ENCODE results near the gene GSE1. TPM values are rescaled to one million over a fixed set of nuclear protein-coding genes. Genes with fewer than 3 reads are reported as not detected.

The GSE1 gene
- total RNA-seq, 1 experiment from 2014 or later = 90.2 TPM

- Histone ChIP-seq H3K27me3 (ENCODE audit: insufficient read depth, low read length) (no peaks in the 10 kb centered on the region), H4K20me1 (ENCODE audit: insufficient read depth) (peaks cover 3% of the 10 kb centered on the region; the same call in 1 of the 2 replicates), H3K9me2 (ENCODE audit: insufficient read depth) (no peaks in the 10 kb centered on the region), H3K4me3 (replicated peaks in 1 of 2; ENCODE audit: low read depth in 1 of 2, low read length in 2 of 2) (no peak overlapping the region), H2AFZ (ENCODE audit: low read depth, low read length, poor library complexity, severe bottlenecking) (no peak overlapping the region), H3K9me3 (ENCODE audit: control insufficient read depth in 1 of 2, insufficient read depth in 1 of 2, low read depth in 1 of 2, low read length in 2 of 2) (no peaks in the 10 kb centered on the region), H3K9ac (ENCODE audit: low read length) (no peak overlapping the region), H3K4me2 (ENCODE audit: low read length) (no peak overlapping the region), H3K4me1 (ENCODE audit: control insufficient read depth in 1 of 2, insufficient read depth in 2 of 2, low read length in 2 of 2) (peaks cover 19 to 31% of the 10 kb centered on the region in 2 experiments), H3K27ac (ENCODE audit: low read depth, low read length) (no peak overlapping the region), H3K79me2 (ENCODE audit: insufficient read depth, low read length) (no peaks in the 10 kb centered on the region), H3K36me3 (ENCODE audit: control insufficient read depth in 1 of 2, insufficient read depth in 2 of 2, low read length in 2 of 2) (no peaks in the 10 kb centered on the region)
- CTCF ChIA-PET = interaction anchor here (1.5 to 1.6 kb wide), 2 partner anchors 9 to 83 kb away, joined by 3 to 4 read pairs; no protein-coding TSS in a partner anchor
- DNase-seq (ENCODE audit: low read depth, low spot score) (no peak), ATAC-seq (no peak)
- RAD21 ChIA-PET (ENCODE audit: low non-redundant PET in 1 of 2, low total read pairs in 2 of 2, uncharacterized antibody in 2 of 2, unreplicated experiment in 2 of 2) = interaction anchor here in 1 of 2 experiments (0.6 kb wide), 1 partner anchor 16 kb away, joined by 3 read pairs; no protein-coding TSS in a partner anchor
- no TSS peak for BruUV-seq (replicated peaks)
- POLR2A ChIA-PET = no interaction called here
- intact Hi-C loops (cut with micrococcal nuclease) = no loop called here
- TF ChIP-seq, protein P1, sequence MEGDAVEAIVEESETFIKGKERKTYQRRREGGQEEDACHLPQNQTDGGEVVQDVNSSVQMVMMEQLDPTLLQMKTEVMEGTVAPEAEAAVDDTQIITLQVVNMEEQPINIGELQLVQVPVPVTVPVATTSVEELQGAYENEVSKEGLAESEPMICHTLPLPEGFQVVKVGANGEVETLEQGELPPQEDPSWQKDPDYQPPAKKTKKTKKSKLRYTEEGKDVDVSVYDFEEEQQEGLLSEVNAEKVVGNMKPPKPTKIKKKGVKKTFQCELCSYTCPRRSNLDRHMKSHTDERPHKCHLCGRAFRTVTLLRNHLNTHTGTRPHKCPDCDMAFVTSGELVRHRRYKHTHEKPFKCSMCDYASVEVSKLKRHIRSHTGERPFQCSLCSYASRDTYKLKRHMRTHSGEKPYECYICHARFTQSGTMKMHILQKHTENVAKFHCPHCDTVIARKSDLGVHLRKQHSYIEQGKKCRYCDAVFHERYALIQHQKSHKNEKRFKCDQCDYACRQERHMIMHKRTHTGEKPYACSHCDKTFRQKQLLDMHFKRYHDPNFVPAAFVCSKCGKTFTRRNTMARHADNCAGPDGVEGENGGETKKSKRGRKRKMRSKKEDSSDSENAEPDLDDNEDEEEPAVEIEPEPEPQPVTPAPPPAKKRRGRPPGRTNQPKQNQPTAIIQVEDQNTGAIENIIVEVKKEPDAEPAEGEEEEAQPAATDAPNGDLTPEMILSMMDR (IDR thresholded peaks at IDR 0.05 in 2 of 3, conservative IDR thresholded peaks at IDR 0.05 in 1 of 3; ENCODE audit: borderline replicate concordance in 1 of 3, insufficient read depth in 1 of 3, low read depth in 2 of 3, low read length in 2 of 3) = no peak
- TF ChIP-seq CEBPB (IDR thresholded peaks at IDR 0.05; ENCODE audit: low read depth) = no peak
- TF ChIP-seq EGR1 (IDR thresholded peaks at IDR 0.05; ENCODE audit: low read depth) = no peak
- no peak for TF ChIP-seq EZH2 (IDR thresholded peaks at IDR 0.05)
- TF ChIP-seq, protein P2, sequence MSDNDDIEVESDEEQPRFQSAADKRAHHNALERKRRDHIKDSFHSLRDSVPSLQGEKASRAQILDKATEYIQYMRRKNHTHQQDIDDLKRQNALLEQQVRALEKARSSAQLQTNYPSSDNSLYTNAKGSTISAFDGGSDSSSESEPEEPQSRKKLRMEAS (IDR thresholded peaks at IDR 0.05) = no peak
- TF ChIP-seq CBX3 (IDR thresholded peaks at IDR 0.05; ENCODE audit: low read depth) = no peak
- TF ChIP-seq FOSL1 (IDR thresholded peaks at IDR 0.05; ENCODE audit: low read depth) = no peak
- TF ChIP-seq, protein P3, sequence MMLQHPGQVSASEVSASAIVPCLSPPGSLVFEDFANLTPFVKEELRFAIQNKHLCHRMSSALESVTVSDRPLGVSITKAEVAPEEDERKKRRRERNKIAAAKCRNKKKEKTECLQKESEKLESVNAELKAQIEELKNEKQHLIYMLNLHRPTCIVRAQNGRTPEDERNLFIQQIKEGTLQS (IDR thresholded peaks at IDR 0.05) = no peak
- TF ChIP-seq SIN3A (IDR thresholded peaks at IDR 0.05; ENCODE audit: low read depth) = no peak
- no peak for TF ChIP-seq RAD21 (IDR thresholded peaks at IDR 0.05; ENCODE audit: low read depth)
- no peak for TF ChIP-seq POLR2AphosphoS5 (IDR thresholded peaks at IDR 0.05; ENCODE audit: low read depth, low read length)
- TF ChIP-seq JUND (IDR thresholded peaks at IDR 0.05) = no peak
- TF ChIP-seq REST (IDR thresholded peaks at IDR 0.05; ENCODE audit: low read depth) = no peak
- no peak for TF ChIP-seq TCF7L2 (IDR thresholded peaks at IDR 0.05; ENCODE audit: borderline replicate concordance, extremely low read depth, insufficient read depth, insufficient read length)
- no peak for TF ChIP-seq SRF (IDR thresholded peaks at IDR 0.05; ENCODE audit: low read depth)
- no peak for TF ChIP-seq SP1 (IDR thresholded peaks at IDR 0.05; ENCODE audit: low read depth)
Observed at GRCh38 chr16:85573045-85573695, 40.0 kb upstream of the GSE1 start.
